ENCODE results near the gene NAALAD2.

- TF ChIP-seq POLR2A (IDR thresholded peaks at IDR 0.05) (no peak), CTCF (IDR thresholded peaks at IDR 0.05) (no peak)
Measured at GRCh38 chr11:90192869-90193582, 58.6 kb downstream of the NAALAD2 start.

Data from lower leg skin (tissue), 3 donors.